ENCODE measurements around the gene RANBP17.

DNA sequence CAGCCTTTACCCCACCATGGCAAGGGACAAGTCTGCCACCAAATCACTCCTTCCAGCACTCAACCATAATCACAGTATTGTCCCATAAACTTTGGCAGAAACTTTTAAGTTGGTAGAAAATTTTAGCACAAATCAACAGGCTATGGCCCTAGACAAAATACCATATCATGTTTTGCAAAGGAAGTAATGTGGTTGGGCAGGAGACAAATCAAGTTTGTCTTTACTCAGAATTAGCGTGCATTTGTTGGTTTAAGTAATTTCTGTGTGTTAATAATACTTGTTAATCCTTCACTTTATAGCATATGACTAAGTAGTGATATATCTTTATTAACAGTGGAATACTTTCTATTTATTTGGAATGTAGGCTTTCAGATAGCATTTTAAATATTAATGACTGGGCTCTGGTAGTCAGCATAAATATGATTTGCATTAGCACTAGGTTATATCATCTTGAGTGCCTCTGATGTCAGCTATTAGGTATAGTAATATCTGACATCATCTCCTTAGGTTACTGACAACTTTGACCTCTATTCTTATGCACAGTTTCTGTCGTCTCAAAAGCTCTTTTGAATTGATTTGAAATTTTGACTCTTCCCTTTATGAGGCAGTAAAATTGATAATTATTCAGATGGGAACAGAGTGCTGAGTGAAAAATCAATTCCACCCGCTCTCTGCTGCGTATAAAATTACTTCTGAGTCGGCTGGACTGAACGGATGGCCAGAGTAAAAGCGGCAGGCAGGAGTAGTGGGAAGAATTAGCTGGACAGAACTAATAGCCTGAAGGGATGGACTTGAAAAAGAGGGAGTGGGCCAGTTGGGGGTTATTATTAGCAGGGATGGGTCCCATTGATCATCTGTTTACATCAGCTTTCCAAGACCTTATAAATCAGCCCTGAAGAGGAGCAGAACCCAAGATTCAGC, 407.1 kb downstream of the RANBP17 start:
- TF ChIP-seq CTCF (conservative IDR thresholded peaks at IDR 0.05; ENCODE audit: low read depth in 2 of 2) (no peak), POLR2AphosphoS5 (IDR thresholded peaks at IDR 0.05; ENCODE audit: low read depth) (no peak), REST (IDR thresholded peaks at IDR 0.05; ENCODE audit: unreplicated experiment) (no peak), EZH2phosphoT487 (IDR thresholded peaks at IDR 0.05; ENCODE audit: unreplicated experiment) (no peak), CREB1 (CRISPR knock-in tag; IDR thresholded peaks at IDR 0.05; ENCODE audit: low read depth) (no peak), EZH2 (IDR thresholded peaks at IDR 0.05; ENCODE audit: low read depth, unreplicated experiment) (no peak), JUNB (IDR thresholded peaks at IDR 0.05; ENCODE audit: unreplicated experiment) (no peak), ETS1 (IDR thresholded peaks at IDR 0.05) (no peak), NANOG (IDR thresholded peaks at IDR 0.05; ENCODE audit: borderline replicate concordance) (no peak), ZNF331 (CRISPR knock-in tag; IDR thresholded peaks at IDR 0.05; ENCODE audit: low read depth) (no peak)

All from GM23338 (cell line).